ENCODE measurements around the gene DOP1B.

The DOP1B gene

DNA sequence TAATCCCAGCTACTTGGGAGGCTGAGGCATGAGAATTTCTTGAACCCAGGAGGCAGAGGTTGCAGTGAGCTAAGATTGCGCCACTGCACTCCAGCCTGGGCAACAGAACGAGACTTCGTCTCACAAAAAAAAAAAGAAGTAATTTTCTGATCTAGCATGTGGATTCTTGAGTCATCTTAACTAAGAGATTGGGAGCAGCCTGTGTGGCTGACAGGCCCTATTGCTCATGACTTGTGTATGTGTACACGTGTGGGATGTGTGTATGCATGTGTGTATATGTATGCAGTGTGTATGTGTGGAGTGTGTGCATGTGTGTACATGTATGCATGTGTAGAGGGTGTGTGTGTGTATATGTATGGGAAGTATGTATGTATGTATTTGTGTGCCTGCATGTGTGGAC lies 29.5 kb downstream of the DOP1B start:
- Histone ChIP-seq H2AFZ (ENCODE audit: insufficient read depth, low read length, poor library complexity) (no peak overlapping the region), H3K4me1 (ENCODE audit: control insufficient read depth in 1 of 2, insufficient read depth in 2 of 2, low read length in 2 of 2) (peaks cover 13 to 14% of the 10 kb centered on the region in 2 experiments), H3K36me3 (ENCODE audit: control insufficient read depth in 1 of 2, insufficient read depth in 2 of 2, low read length in 2 of 2) (peaks cover 0 to 2% of the 10 kb centered on the region in 2 experiments), H3K79me1 (ENCODE audit: low read length) (peaks cover 2% of the 10 kb centered on the region), H2BK5ac (ENCODE audit: low read depth, low read length, poor library complexity) (no peak overlapping the region), H3K18ac (ENCODE audit: low read length) (no peak overlapping the region), H4K8ac (ENCODE audit: low read depth, low read length) (no peak overlapping the region), H2BK12ac (ENCODE audit: low read length) (no peak overlapping the region), H3K9me3 (ENCODE audit: insufficient read depth, low read depth, low read length) (no peaks in the 10 kb centered on the region), H3K4me3 (ENCODE audit: low read depth, low read length) (no peak overlapping the region), H2BK120ac (ENCODE audit: insufficient read depth, low read length, poor library complexity) (no peak overlapping the region), H2AK5ac (ENCODE audit: low read length) (no peak overlapping the region), H3K27me3 (ENCODE audit: insufficient read depth, low read length) (no peaks in the 10 kb centered on the region), H3K9ac (ENCODE audit: low read length) (no peak overlapping the region), H4K91ac (ENCODE audit: low read depth, low read length) (no peak overlapping the region), H3K14ac (ENCODE audit: low read length) (no peak overlapping the region), H3K23ac (ENCODE audit: low read length) (no peak overlapping the region), H3K27ac (ENCODE audit: low read depth, low read length) (no peak overlapping the region), H3K4me2 (ENCODE audit: low read length) (no peak overlapping the region), H4K12ac (ENCODE audit: low read depth, low read length) (no peak overlapping the region), H3K4ac (ENCODE audit: low read depth, low read length) (no peak overlapping the region), H3K79me2 (ENCODE audit: control insufficient read depth, insufficient read depth, low read length, poor library complexity) (no peaks in the 10 kb centered on the region)
- DNase-seq = no peak
- WGBS (ENCODE audit: extremely low coverage, insufficient coverage, insufficient read length) = no CpG with 5 or more reads among the region's 4 CpGs

DNA sequence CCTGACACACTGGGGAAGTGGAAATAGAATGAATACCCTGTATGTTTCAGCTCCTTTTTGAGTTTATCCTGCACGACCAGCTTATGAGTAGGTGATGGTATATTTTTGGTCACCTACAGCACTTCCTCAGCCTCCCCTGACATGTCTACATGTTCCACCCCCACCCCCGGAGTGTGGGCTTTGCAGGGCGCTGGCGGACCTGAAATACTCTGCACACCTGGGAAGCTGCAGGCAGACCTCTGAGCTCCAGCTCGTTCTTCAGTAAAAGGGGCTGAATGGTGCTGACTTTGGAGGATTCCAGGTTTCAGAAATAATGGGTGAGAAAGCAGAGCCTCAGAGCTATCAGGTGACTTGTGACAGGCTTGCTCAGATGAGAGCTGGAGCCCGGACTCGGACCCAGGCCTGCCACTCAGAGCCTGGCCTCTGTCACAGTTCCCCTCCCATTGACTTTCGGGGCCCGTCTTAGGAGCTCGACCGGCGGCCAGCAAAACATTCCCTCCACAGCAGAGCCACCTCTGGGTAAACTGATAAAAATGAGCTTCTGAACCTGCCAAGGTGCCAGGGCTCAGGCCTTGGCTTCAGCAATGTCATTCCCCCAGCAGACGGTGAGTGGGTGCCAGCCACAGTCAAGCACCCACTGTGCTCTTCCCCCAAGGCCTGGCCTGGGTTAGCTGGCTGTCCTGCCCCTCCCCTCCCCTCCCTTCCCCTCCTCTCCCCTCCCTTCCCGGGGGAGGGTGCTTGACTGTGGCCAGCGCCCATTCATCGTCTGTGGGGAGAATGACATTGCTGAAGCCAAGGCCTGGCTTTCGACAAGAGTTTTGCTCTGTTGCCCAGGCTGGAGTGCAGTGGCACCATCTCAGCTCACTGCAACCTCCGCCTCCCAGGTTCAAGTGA lies 30.1 kb downstream of the DOP1B start:
- no peak overlapping the region for H2BK120ac ChIP-seq (ENCODE audit: insufficient read depth, low read length, poor library complexity)
- no peak for DNase-seq
- H4K8ac ChIP-seq (ENCODE audit: low read depth, low read length) = no peak overlapping the region

DNA sequence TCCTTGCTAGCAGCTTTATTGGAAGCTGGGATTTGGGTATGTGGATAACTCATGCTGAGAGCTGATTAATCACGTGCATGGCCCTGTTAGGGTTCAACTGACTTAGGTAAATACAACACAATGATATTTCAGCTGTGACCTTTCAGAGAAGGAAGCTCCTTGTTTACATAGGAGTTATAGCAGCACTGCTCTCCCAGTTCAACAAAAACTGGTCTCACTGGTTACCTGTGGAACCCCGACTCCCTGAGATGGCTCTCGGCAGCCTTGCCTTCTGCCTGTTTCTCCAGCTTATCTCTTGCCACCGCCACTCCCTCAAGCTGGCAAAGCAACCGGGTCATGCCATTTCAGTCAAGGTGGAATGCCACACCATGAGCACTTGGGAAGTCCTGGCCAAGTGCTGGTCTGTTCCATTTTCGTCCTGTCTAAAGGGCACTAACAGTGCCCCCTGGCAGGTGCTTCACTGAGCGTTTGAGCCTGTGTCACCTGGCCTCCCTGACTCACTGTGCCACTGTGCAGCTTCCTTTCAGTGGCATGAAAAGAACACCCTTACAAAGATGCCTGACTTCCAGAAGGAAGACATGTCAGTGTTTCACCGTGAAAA lies 31.6 kb downstream of the DOP1B start:
- H3K27ac ChIP-seq (ENCODE audit: low read depth, low read length) = peak overlapping the region; percentile 27
- H2BK5ac ChIP-seq (ENCODE audit: low read depth, low read length, poor library complexity) = no peak overlapping the region
- H3K36me3 ChIP-seq (ENCODE audit: control insufficient read depth in 1 of 2, insufficient read depth in 2 of 2, low read length in 2 of 2) = peaks cover 0 to 2% of the 10 kb centered on the region in 2 experiments
- H2AK5ac ChIP-seq (ENCODE audit: low read length) = no peak overlapping the region
- peaks cover 2% of the 10 kb centered on the region for H3K79me1 ChIP-seq (ENCODE audit: low read length)
- H3K27me3 ChIP-seq (ENCODE audit: insufficient read depth, low read length) = no peaks in the 10 kb centered on the region
- no peak overlapping the region for H3K9ac ChIP-seq (ENCODE audit: low read length)
- no peak for DNase-seq
- no peak overlapping the region for H3K14ac ChIP-seq (ENCODE audit: low read length)
- no peak overlapping the region for H3K4me3 ChIP-seq (ENCODE audit: low read depth, low read length)
- H3K79me2 ChIP-seq (ENCODE audit: control insufficient read depth, insufficient read depth, low read length, poor library complexity) = no peaks in the 10 kb centered on the region
- H3K4ac ChIP-seq (ENCODE audit: low read depth, low read length) = no peak overlapping the region
- H4K12ac ChIP-seq (ENCODE audit: low read depth, low read length) = no peak overlapping the region
- H2AFZ ChIP-seq (ENCODE audit: insufficient read depth, low read length, poor library complexity) = no peak overlapping the region
- H2BK120ac ChIP-seq (ENCODE audit: insufficient read depth, low read length, poor library complexity) = no peak overlapping the region
- H4K8ac ChIP-seq (ENCODE audit: low read depth, low read length) = no peak overlapping the region
- peak overlapping the region; percentile 39 for H4K91ac ChIP-seq (ENCODE audit: low read depth, low read length)
- no peak overlapping the region for H3K4me2 ChIP-seq (ENCODE audit: low read length)
- no peak overlapping the region for H3K23ac ChIP-seq (ENCODE audit: low read length)
- peaks cover 13 to 16% of the 10 kb centered on the region in 2 experiments for H3K4me1 ChIP-seq (ENCODE audit: control insufficient read depth in 1 of 2, insufficient read depth in 2 of 2, low read length in 2 of 2)
- WGBS (ENCODE audit: extremely low coverage, insufficient coverage, insufficient read length) = no CpG with 5 or more reads among the region's 8 CpGs
- no peak overlapping the region for H3K18ac ChIP-seq (ENCODE audit: low read length)
- H3K9me3 ChIP-seq (ENCODE audit: insufficient read depth, low read depth, low read length) = no peaks in the 10 kb centered on the region
- H2BK12ac ChIP-seq (ENCODE audit: low read length) = peak overlapping the region; percentile 5

More for the DNA sequence above, 30.1 kb downstream of the DOP1B start:
- Histone ChIP-seq H3K9me3 (ENCODE audit: insufficient read depth, low read depth, low read length) (no peaks in the 10 kb centered on the region), H2AK5ac (ENCODE audit: low read length) (no peak overlapping the region), H2AFZ (ENCODE audit: insufficient read depth, low read length, poor library complexity) (no peak overlapping the region), H4K91ac (ENCODE audit: low read depth, low read length) (no peak overlapping the region), H3K4me3 (ENCODE audit: low read depth, low read length) (no peak overlapping the region), H3K14ac (ENCODE audit: low read length) (no peak overlapping the region), H2BK12ac (ENCODE audit: low read length) (no peak overlapping the region), H3K23ac (ENCODE audit: low read length) (no peak overlapping the region), H3K9ac (ENCODE audit: low read length) (no peak overlapping the region), H3K36me3 (ENCODE audit: control insufficient read depth in 1 of 2, insufficient read depth in 2 of 2, low read length in 2 of 2) (peaks cover 0 to 2% of the 10 kb centered on the region in 2 experiments), H2BK5ac (ENCODE audit: low read depth, low read length, poor library complexity) (no peak overlapping the region), H3K18ac (ENCODE audit: low read length) (no peak overlapping the region), H3K4me2 (ENCODE audit: low read length) (no peak overlapping the region), H3K4ac (ENCODE audit: low read depth, low read length) (no peak overlapping the region), H3K27me3 (ENCODE audit: insufficient read depth, low read length) (no peaks in the 10 kb centered on the region), H3K27ac (ENCODE audit: low read depth, low read length) (no peak overlapping the region), H4K12ac (ENCODE audit: low read depth, low read length) (no peak overlapping the region), H3K79me1 (ENCODE audit: low read length) (peaks cover 2% of the 10 kb centered on the region), H3K79me2 (ENCODE audit: control insufficient read depth, insufficient read depth, low read length, poor library complexity) (no peaks in the 10 kb centered on the region), H3K4me1 (ENCODE audit: control insufficient read depth in 1 of 2, insufficient read depth in 2 of 2, low read length in 2 of 2) (peaks cover 13 to 14% of the 10 kb centered on the region in 2 experiments)
- no CpG with 5 or more reads among the region's 18 CpGs for WGBS (ENCODE audit: extremely low coverage, insufficient coverage, insufficient read length)

GRCh38 chr21:36188937-36189336 lies 32.3 kb downstream of the DOP1B start:
- no CpG with 5 or more reads among the region's 2 CpGs for WGBS (ENCODE audit: extremely low coverage, insufficient coverage, insufficient read length)
- Histone ChIP-seq H4K8ac (ENCODE audit: low read depth, low read length) (no peak overlapping the region), H2AK5ac (ENCODE audit: low read length) (no peak overlapping the region), H2BK120ac (ENCODE audit: insufficient read depth, low read length, poor library complexity) (no peak overlapping the region), H2AFZ (ENCODE audit: insufficient read depth, low read length, poor library complexity) (no peak overlapping the region), H3K27ac (ENCODE audit: low read depth, low read length) (no peak overlapping the region), H3K9me3 (ENCODE audit: insufficient read depth, low read depth, low read length) (no peaks in the 10 kb centered on the region), H3K9ac (ENCODE audit: low read length) (no peak overlapping the region), H4K91ac (ENCODE audit: low read depth, low read length) (no peak overlapping the region), H3K4me1 (ENCODE audit: control insufficient read depth in 1 of 2, insufficient read depth in 2 of 2, low read length in 2 of 2) (peaks cover 18 to 19% of the 10 kb centered on the region in 2 experiments), H4K12ac (ENCODE audit: low read depth, low read length) (no peak overlapping the region), H3K36me3 (ENCODE audit: control insufficient read depth in 1 of 2, insufficient read depth in 2 of 2, low read length in 2 of 2) (peaks cover 0 to 2% of the 10 kb centered on the region in 2 experiments), H3K27me3 (ENCODE audit: insufficient read depth, low read length) (no peaks in the 10 kb centered on the region), H3K4ac (ENCODE audit: low read depth, low read length) (no peak overlapping the region), H2BK12ac (ENCODE audit: low read length) (no peak overlapping the region), H3K23ac (ENCODE audit: low read length) (no peak overlapping the region), H3K79me1 (ENCODE audit: low read length) (peaks cover 7% of the 10 kb centered on the region), H3K4me3 (ENCODE audit: low read depth, low read length) (no peak overlapping the region), H3K79me2 (ENCODE audit: control insufficient read depth, insufficient read depth, low read length, poor library complexity) (peaks cover 3% of the 10 kb centered on the region), H3K4me2 (ENCODE audit: low read length) (no peak overlapping the region), H2BK5ac (ENCODE audit: low read depth, low read length, poor library complexity) (no peak overlapping the region), H3K14ac (ENCODE audit: low read length) (no peak overlapping the region), H3K18ac (ENCODE audit: low read length) (no peak overlapping the region)
- DNase-seq = no peak
